Measurements from ENCODE around the gene FAM81A.

FAM81A gene

DNA sequence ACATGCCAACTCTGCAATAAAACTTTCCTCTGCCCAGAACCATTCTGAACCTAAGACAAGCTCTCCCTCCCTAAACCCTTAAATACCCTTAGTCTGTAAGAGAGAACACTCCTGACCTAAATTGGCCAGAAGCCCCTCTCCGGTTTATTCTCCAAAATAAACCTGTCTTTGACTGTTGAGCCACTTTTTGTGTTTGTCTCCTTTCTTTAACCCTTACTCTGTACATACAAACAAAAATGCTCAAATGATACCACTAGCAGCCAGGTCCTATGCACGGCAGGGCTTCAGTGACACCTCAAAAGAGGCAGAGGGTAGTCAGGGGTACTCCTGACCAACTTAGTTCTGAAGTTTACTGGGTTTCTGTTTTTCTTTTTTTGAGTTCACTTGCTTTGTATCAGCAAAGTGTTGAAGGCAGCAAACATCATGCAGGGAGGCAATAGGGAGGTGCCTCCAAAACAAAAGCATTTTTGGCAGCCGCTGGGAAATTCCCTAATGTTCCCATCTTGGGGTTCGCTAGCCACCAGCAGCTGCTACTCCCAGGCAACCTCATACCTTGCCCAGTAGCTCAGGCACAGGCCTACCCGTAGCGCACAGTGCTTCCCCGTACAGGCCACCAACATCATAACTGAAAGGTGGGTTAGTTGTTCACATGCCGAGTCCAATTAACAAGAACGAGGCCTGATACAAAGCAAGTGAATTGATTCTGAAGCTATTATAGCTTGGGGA is 110.7 kb downstream of the FAM81A start:
- DNase-seq: no peak

DNA sequence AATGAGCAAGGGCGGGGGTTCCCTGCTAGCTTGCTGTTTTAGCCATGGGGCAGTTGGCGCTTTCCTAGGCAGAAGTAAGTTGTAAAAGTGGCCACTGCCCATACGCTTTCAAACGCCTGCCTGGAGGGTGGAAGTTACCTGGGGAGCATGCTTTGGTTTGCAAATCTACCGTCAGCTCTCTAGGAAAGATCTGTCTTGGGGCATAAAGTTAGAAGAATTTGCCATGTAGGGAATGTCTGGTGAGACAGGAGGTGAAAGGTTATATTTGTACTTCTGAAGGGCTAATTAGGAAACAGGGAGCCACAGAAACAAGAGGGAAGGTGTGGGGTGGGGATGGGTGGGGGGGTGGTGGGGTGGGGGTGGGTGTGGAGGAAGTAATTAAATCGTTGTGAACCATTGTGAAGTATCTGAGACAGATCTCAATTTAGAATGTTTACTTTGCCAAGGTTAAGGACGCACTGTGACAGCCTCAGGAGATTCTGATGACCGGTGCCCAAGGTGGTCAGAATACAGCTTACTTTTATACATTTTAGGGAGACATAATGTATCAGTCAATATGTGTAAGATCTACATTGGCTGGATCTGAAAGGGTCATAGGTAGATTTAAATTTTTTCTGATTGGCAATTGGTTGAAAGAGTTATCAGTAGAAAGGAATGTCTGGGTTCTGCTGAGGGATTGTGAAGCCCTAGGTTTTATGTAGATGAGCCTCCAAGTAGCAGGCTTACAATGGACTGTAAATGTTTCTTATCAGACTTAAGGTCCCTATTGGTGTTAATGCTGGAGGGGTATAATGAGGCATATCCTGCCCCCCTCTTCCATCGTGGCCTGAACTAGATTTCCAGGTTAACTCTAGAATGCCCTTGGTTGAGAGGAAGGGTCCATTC is 111.6 kb downstream of the FAM81A start:
- no peak for DNase-seq

DNA sequence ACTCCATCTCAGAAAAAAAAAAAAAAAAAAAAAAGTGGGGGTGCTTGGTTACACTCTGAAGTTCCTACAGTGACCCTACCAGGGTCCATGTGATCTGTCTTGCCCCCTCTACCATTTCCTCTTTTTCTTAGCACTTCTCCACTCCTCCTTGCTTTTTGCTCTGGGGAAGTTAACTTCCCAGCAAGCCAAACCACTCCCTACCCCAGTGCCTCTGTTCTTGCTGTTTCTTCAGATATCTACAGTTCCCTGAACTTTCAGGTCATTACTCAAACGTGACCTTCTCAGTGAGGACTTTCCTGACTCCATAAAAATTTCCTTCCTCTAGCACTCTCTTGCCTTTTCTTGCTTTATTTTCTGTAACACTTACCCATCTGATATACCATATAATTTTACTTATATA is 112.5 kb downstream of the FAM81A start:
- DNase-seq: no peak

DNA sequence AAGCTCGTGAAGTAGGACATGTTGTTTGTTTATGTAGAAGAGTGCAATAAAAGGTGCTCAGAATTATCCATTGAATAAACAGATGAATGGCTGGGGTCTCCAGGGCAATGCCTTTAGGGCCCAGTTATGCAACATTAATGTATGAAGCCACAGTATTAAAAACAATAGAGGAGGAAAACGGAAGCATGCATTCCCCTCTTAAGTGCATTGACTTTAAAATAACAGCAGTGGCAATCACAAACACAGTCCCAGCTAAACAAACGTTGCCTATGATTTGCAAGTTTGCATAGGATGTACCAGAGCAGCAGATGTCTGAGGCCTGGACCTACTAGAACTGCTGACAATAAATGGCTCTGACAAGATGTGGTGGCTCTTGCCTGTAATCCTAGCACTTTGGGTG is 113.0 kb downstream of the FAM81A start:
- DNase-seq: no peak

DNA sequence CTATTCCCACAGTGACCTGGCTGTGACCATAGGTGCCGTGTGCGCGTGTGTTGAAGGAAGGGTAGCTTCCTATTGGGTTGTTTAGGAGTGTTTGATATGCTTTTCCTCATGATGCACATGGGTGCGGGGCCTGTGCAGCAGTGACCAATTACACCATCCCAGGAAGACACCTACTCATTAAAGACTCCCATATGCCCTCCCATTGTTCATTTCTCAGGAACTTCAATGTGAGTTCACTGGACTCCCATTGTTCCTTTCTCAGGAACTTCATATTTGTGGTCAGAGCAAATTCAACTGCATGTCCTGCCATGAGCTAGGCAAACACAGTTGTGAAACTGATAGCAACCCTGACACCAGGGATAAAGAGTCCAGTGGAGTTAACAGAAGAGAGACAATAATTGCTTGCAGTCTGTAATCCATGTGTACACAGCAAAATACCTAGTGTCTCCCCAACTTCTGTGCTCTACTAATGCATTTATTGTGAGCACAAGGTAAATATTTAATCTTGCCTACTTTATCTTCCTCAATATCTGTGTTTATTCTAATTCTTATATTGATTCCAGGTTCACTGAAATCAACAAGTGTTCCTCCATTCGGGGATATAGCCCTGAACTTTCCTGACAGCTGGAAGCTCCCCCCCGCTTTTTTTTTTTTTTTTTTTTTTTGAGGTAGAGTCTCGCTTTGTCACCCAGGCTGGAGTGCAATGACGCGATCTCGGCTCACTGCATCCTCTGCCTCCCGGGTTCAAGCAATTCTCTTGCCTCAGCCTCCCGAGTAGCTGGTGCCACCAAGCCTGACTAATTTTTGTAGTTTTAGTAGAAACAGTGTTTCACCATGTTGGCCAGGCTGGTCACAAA is 116.1 kb downstream of the FAM81A start:
- no peak for DNase-seq

DNA sequence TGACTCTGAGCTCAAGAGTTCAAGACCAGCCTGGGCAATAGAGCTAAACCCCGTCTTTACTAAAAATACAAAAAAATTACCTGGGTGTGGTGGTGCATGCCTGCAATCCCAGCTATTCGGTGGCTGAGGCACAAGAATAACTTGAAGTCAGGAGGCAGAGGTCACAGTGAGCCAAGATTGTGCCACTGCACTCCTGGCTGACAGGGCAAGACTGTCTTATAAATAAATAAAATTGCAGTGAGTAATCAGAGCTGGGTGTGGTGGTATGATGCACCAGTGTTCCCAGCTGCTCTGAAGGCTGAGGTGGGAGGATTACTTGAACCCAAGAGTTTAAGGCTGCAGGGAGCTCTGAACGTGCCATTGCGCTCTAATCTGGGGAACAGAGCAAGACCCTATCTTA is 117.7 kb downstream of the FAM81A start:
- no peak for DNase-seq

DNA sequence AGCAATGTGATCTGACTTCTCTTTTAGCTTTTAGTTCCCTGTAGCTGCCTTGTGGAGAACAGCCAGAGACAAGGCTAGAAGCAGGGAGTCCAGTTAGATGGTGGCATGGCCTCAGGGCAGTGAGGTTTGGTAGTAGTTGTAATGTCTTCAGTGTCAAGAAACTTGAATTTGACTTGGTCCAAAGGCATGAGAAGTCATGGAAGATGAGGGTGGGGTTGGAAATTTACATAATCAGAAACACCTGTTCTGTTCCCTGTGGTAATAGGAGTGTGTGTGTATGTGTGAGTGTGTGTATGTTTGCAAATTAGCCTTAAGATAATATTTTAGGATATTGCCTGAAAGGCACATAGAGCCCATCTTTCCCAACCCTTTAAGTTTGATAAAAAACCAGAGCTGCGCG is 118.4 kb downstream of the FAM81A start:
- DNase-seq: no peak

DNA sequence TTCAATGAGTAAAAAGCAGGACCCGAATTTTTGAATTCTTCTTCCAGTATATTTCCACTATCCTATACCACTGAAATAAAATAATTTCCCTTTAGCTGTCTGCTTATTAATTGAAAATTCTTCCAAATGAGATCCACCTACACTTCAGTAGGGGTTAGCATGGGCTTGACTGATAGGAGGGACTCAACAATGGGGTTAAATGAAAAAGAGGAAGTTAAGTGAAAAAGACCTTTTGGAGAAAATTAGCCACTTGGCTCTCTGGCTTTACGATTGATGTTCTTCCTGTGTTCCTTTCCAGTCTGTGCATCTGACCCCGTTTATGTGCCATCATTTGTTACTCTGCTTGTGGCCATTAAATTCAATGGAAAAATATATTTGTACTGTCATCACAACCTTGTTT is 119.6 kb downstream of the FAM81A start:
- DNase-seq: no peak

DNA sequence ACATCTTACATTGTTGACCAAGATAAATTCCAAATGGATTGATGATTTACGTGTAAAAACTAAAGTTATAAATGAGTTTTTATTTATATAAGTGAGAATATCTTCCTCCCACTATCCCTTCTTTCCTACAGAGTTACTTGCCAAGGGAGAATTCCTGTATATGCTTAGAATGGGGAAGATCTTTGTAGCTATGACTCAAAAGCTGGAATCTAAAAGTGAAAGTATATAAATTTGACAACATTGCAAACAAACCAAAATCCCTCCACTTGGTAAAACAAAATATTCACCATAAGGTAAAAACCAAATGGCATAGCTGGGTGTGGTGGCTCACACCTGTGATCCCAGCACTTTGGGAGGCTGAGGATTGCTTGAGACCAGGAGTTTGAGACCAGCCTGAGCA is 120.9 kb downstream of the FAM81A start:
- no peak for DNase-seq

DNA sequence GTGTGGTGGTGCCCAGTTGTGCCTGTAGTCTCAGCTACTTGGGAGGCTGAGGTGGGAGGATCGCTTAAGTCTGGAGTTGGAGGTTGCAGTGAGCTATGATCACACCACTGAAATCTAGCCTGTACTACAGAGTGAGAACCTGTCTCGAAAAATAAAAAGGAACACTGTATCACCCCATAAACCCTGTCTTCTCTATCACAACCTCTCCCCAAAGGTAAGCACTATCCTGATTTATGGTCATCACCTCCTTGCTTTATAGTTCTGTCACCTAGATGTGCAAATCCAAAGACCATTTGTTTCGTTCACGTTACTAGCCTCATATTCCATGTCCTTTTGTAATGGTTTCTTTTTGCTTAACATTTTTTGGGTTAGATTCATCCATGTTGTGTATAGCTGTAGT is 123.6 kb downstream of the FAM81A start:
- no peak for DNase-seq

DNA sequence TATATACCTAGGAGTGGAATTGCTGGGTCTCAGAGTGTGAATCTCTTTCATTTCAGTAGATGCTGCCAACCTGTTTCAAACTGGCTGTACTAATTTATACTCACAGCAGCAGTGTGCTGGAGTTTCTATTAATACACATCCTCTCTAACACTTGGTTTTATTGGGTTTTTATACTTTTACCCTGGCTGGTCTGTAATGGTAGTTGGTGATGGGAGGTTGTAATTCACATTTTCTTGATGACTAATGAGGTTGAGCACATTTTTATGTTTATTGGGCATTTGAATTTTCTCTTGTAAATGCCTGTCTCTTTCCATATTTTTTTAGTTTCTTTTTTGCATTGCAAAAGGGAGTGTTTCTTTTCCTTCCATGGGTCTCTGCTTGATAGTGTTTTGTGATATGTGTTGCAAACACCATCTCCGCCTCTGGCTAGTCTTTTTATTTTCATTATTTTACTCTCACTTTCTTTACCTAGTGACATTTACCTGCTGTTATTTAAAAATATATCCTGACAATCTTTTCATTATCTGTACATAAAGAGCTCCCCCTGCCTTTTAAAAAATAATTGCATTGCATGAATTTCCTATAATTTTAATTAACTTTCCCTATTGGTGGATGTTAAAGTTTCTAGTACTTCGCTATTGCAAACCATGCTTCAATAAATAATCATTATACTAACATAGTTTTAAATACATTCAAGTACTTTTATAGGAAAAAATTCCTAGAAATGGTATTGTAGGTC is 124.6 kb downstream of the FAM81A start:
- no peak for DNase-seq

DNA sequence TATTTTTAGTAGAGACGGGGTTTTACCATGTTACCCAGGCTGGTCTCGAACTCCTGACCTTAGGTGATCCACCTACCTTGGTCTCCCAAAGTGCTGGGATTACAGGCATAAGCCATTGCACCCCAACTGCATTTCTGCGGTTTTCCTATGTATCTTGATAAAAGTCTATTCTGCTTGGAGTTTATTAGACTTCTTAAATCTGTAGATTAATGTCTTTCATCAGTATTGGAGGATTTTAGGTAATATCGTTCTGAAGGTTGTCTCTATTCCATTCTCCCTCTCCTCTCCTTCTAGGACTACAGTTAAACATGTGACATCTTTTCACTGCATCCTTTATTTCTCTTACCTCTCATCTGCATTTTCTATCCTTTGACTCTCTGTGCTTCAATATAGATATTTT is 127.3 kb downstream of the FAM81A start:
- no peak for DNase-seq

DNA sequence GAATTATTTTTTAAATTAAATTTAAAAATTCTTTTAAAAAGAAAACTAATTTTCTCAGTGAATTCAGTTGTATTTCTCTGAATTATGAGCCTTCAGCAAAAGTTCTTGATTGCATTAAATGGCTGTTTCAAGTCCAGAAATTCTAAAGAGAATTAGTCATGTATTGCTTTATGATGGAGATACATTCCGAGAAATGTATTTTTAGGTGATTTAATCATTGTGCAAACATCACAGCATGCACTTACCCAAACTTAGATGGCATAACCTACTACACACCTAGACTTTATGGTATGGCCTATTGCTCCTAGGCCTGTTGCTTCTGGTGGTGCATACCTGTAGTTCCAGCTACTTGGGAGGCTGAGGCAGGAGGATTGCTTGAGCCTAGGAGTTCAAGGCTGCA is 129.3 kb downstream of the FAM81A start:
- no peak for DNase-seq

DNA sequence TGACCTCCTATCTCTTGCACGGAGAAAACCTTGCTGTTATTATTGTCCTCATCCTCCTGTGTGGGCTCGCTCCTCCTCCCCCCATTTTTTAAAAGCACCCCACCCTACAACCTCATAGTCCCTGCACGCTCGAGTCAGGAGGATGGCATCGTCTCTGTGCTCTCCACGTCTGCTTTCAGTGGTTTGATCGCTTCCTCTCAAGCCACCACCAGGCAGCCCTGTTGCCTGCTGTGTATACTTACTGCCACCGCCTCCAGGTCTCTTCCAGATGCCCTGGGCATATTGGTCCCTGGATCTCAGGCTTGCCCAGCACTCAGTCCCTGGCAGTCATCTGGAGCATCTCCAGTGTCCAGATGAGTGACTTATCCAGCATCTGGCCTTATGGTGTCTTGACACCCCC is 131.5 kb downstream of the FAM81A start:
- DNase-seq: no peak

DNA sequence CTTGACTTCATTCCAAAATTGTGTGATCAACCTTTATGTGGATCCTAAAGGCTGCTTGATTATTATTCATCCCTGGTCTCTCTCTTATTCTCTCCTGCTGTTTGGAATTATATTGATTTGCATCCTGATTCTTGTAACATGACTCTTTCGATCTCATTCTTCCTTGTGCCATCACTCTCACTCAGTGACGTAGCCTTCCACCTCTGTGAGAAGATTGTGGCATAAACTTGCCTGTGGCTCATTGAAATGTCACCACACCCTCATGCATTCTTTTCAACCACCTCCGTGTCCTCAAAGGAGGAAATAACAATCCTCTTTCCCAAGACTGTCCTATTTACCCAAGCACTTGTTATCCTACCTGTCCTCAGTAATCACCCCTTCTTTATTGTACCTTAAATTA is 132.3 kb downstream of the FAM81A start:
- no peak for DNase-seq

DNA sequence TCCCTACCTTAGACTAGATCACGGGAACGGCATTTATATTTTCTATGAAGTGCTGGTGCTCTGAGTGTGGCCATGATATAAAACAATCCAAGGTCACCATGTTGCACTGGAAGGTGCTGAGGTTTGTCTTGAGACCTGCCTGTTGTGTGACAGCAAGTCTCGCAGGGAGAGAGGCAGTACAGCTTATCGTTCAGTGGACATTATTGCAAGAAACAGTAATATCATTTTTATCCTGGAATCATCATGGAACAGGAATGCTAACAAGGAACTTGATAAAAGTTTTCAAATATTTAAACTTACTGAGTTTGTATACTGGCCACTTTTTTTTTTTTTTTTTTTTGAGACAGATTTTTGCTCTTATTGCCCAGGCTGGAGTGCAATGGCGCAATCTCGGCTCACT is 133.6 kb downstream of the FAM81A start:
- no peak for DNase-seq

Data from stimulated activated CD4-positive, alpha-beta T cell treated with anti-CD3 and anti-CD28 coated beads, Interleukin-1b, Interleukin-23, amount 100 ng/mL, for 48 hours (primary cell).